H1 (cell line): ENCODE data around the gene LRRC2. TPM values are rescaled to one million over a fixed set of nuclear protein-coding genes. Genes with fewer than 3 reads are reported as not detected.

ENCODE experiments used
- CTCF ChIA-PET: fragments of 300-600 bp; sonication (Branson Sonifier 250); formaldehyde crosslinking; loops from one replicate; lab custom pipeline; 2021; ENCODE audit not compliant: partially characterized antibody; lab: Charles Lee
- POLR2A ChIA-PET: fragments of 300-600 bp; sonication (Branson Sonifier 250); formaldehyde crosslinking; loops from one replicate; lab custom pipeline; 2021; ENCODE audit warnings: inconsistent platforms; ENCODE audit not compliant: partially characterized antibody; lab: Charles Lee
- DNase-seq, 2 experiments: peaks; one replicate each; pipeline versions ENCODE4 v3.0.0 to v3.0.0-alpha.2; 2010 to 2022; ENCODE audit warnings: low spot score in 2 of 2, low read depth in 1 of 2, mixed read lengths in 1 of 2
- FAIRE-seq: peaks from 2 replicates; lab custom pipeline; 2011; peaks lifted over from hg19 to GRCh38; lab: Jason Lieb, UNC
- H2AFZ ChIP-seq: 2 replicates; pipeline ENCODE4 v1.8.1; 2012; ENCODE audit warnings: low read length, inconsistent platforms
- H2AK5ac ChIP-seq: 2 replicates; pipeline ENCODE4 v1.6.1; 2013; ENCODE audit warnings: low read depth, low read length
- H2BK120ac ChIP-seq: replicated peaks from 2 replicates; pipeline ENCODE3; 2013; ENCODE audit warnings: low read depth, low read length, inconsistent platforms
- H2BK12ac ChIP-seq: 2 replicates; pipeline ENCODE4 v1.6.1; 2013; ENCODE audit warnings: low read depth, low read length
- H2BK15ac ChIP-seq: 2 replicates; pipeline ENCODE4 v1.6.1; 2013; ENCODE audit warnings: low read length
- H2BK20ac ChIP-seq: 2 replicates; pipeline ENCODE4 v1.6.1; 2013; ENCODE audit warnings: low read length
- H2BK5ac ChIP-seq: 2 replicates; pipeline ENCODE4 v1.6.1; 2013; ENCODE audit warnings: low read depth, low read length
- H3K14ac ChIP-seq: 2 replicates; pipeline ENCODE4 v1.6.1; 2013; ENCODE audit warnings: inconsistent platforms; ENCODE audit not compliant: insufficient read length
- H3K18ac ChIP-seq: 2 replicates; pipeline ENCODE4 v1.6.1; 2013; ENCODE audit warnings: low read length; ENCODE audit errors: extremely low read depth
- H3K23ac ChIP-seq: 2 replicates; pipeline ENCODE4 v1.6.1; 2013; ENCODE audit warnings: inconsistent platforms; ENCODE audit not compliant: insufficient read length
- H3K23me2 ChIP-seq: 2 replicates; pipeline ENCODE4 v1.6.1; 2013; ENCODE audit warnings: low read depth, low read length
- H3K27ac ChIP-seq: 2 replicates; pipeline ENCODE4 v1.6.1; 2011; ENCODE audit warnings: low read depth, low read length, inconsistent platforms
- H3K27me3 ChIP-seq, 4 experiments: replicated peaks in 1 of 4; 1 replicate in 1 of 4; 2 replicates in 3 of 4; pipeline versions ENCODE4 v1.6.1 to v1.8.1; 2011 to 2013; ENCODE audit warnings: low read length in 3 of 4, mild to moderate bottlenecking in 3 of 4, inconsistent platforms in 2 of 4, mixed read lengths in 2 of 4, moderate library complexity in 1 of 4; ENCODE audit not compliant: control insufficient read depth in 3 of 4, insufficient read depth in 3 of 4; ENCODE audit errors: extremely low read depth in 1 of 4
- H3K36me3 ChIP-seq, 4 experiments: 2 replicates each; pipeline versions ENCODE4 v1.6.1 to v1.8.1; 2011 to 2013; ENCODE audit warnings: mild to moderate bottlenecking in 4 of 4, low read length in 3 of 4, moderate library complexity in 2 of 4, control low read depth in 1 of 4, inconsistent platforms in 1 of 4; ENCODE audit not compliant: insufficient read depth in 4 of 4, control insufficient read depth in 2 of 4
- H3K4ac ChIP-seq: replicated peaks from 2 replicates; pipeline ENCODE3; 2013; ENCODE audit warnings: low read length, low read depth, mixed read lengths, inconsistent platforms; ENCODE audit not compliant: insufficient read length
- H3K4me1 ChIP-seq, 4 experiments: replicated peaks in 1 of 4; 1 replicate in 1 of 4; 2 replicates in 3 of 4; pipeline versions ENCODE4 v1.6.1 to v1.8.1; 2011 to 2013; ENCODE audit warnings: low read length in 3 of 4, inconsistent platforms in 2 of 4, mixed read lengths in 1 of 4; ENCODE audit not compliant: insufficient read depth in 4 of 4, control insufficient read depth in 3 of 4
- H3K4me2 ChIP-seq, 2 experiments: 2 replicates each; pipeline versions ENCODE4 v1.6.1 to v1.8.1; 2011 to 2013; ENCODE audit warnings: low read depth in 2 of 2, low read length in 2 of 2, control low read depth in 1 of 2, inconsistent platforms in 1 of 2, mild to moderate bottlenecking in 1 of 2; ENCODE audit not compliant: insufficient read depth in 1 of 2
- H3K4me3 ChIP-seq, 4 experiments: fragments of 200-600, 300-600 bp in 1 of 4; sonication (generic), shearing (Covaris generic), sonication (Bioruptor Twin) in 1 of 4; 2 replicates each; pipeline versions ENCODE4 v1.5.1 to v1.8.1; 2011 to 2016; ENCODE audit warnings: low read length in 4 of 4, low read depth in 3 of 4, control low read depth in 2 of 4, inconsistent platforms in 2 of 4, mild to moderate bottlenecking in 2 of 4, mixed read lengths in 1 of 4, moderate library complexity in 1 of 4; ENCODE audit not compliant: insufficient read depth in 2 of 4; ENCODE audit errors: extremely low read depth in 1 of 4
- H3K56ac ChIP-seq: replicated peaks from 2 replicates; pipeline ENCODE3; 2013; ENCODE audit warnings: low read depth, mild to moderate bottlenecking, mixed read lengths, low read length, inconsistent platforms; ENCODE audit not compliant: insufficient read length
- H3K79me1 ChIP-seq: 2 replicates; pipeline ENCODE4 v1.6.1; 2013; ENCODE audit warnings: low read depth, low read length, control low read depth
- H3K79me2 ChIP-seq, 2 experiments: 2 replicates each; pipeline versions ENCODE4 v1.6.1 to v1.8.1; 2012 to 2013; ENCODE audit warnings: low read length in 2 of 2, mild to moderate bottlenecking in 2 of 2, inconsistent platforms in 1 of 2; ENCODE audit not compliant: insufficient read depth in 2 of 2, control insufficient read depth in 1 of 2
- H3K9ac ChIP-seq, 4 experiments: replicated peaks in 1 of 4; 1 replicate in 1 of 4; 2 replicates in 3 of 4; pipeline versions ENCODE4 v1.6.1 to v1.8.1; 2011 to 2013; ENCODE audit warnings: low read depth in 3 of 4, low read length in 3 of 4, control low read depth in 2 of 4, mild to moderate bottlenecking in 2 of 4, moderate library complexity in 2 of 4, inconsistent platforms in 1 of 4; ENCODE audit errors: extremely low read depth in 1 of 4
- H3K9me3 ChIP-seq, 2 experiments: 2 replicates each; pipeline versions ENCODE4 v1.6.1 to v1.8.1; 2012 to 2013; ENCODE audit warnings: mild to moderate bottlenecking in 2 of 2, moderate library complexity in 2 of 2, control low read depth in 1 of 2, inconsistent platforms in 1 of 2, low read depth in 1 of 2, low read length in 1 of 2, mixed read lengths in 1 of 2; ENCODE audit not compliant: insufficient read depth in 2 of 2
- H4K20me1 ChIP-seq, 2 experiments: replicated peaks in 1 of 2; 2 replicates each; pipeline versions ENCODE3 to v1.8.1; 2011 to 2013; ENCODE audit warnings: inconsistent platforms in 2 of 2, low read length in 2 of 2, mild to moderate bottlenecking in 1 of 2; ENCODE audit not compliant: insufficient read depth in 2 of 2, control insufficient read depth in 1 of 2
- H4K5ac ChIP-seq: 2 replicates; pipeline ENCODE4 v1.6.1; 2013; ENCODE audit warnings: low read length, low read depth, mixed read lengths, inconsistent platforms; ENCODE audit not compliant: insufficient read length
- H4K8ac ChIP-seq: 2 replicates; pipeline ENCODE4 v1.8.0; 2013; ENCODE audit warnings: mild to moderate bottlenecking, moderate library complexity, low read length, inconsistent platforms; ENCODE audit not compliant: insufficient read depth; ENCODE audit errors: extremely low read depth
- H4K91ac ChIP-seq: replicated peaks from 2 replicates; pipeline ENCODE3; 2013; ENCODE audit warnings: low read length, mixed read lengths, inconsistent platforms; ENCODE audit not compliant: insufficient read length
- CHD1 ChIP-seq: IDR thresholded peaks from 2 replicates; pipeline ENCODE4 v1.6.1; 2012; ENCODE audit warnings: low read depth, low read length, improper control_type of control experiment
- E2F6 ChIP-seq: IDR thresholded peaks from 2 replicates; pipeline ENCODE4 v1.6.1; 2012; ENCODE audit warnings: inconsistent platforms
- EP300 ChIP-seq, 2 experiments: IDR thresholded peaks; 1 replicate in 1 of 2; 2 replicates in 1 of 2; pipeline ENCODE4 v1.6.1; 2011 to 2012; ENCODE audit warnings: low read depth in 2 of 2, low read length in 2 of 2, mild to moderate bottlenecking in 2 of 2, borderline replicate concordance in 1 of 2, inconsistent platforms in 1 of 2, moderate library complexity in 1 of 2
- JUN ChIP-seq: IDR thresholded peaks from 2 replicates; pipeline ENCODE4 v1.6.1; 2011; ENCODE audit warnings: low read depth, mild to moderate bottlenecking, improper control_type of control experiment, low read length
- MAX ChIP-seq: IDR thresholded peaks from 2 replicates; pipeline ENCODE4 v1.6.1; 2012; ENCODE audit warnings: inconsistent platforms
- SRF ChIP-seq: IDR thresholded peaks from 2 replicates; pipeline ENCODE4 v1.6.1; 2011; ENCODE audit warnings: mild to moderate bottlenecking, low read depth, low read length, moderate library complexity
- TAF1 ChIP-seq: IDR thresholded peaks from 2 replicates; pipeline ENCODE4 v1.6.1; 2011; ENCODE audit warnings: mild to moderate bottlenecking, low read depth, low read length
- TBP ChIP-seq: IDR thresholded peaks from 2 replicates; pipeline ENCODE4 v1.6.1; 2011; ENCODE audit warnings: low read depth, low read length, improper control_type of control experiment
- WGBS, 2 experiments: shearing (Covaris generic) in 1 of 2; methylation state at CpG; one replicate each; pipeline versions ENCODE4 v1.1.6 to v1.1.7; 2013 to 2015; ENCODE audit warnings: low lambda C conversion rate in 2 of 2, mixed read lengths in 2 of 2, inconsistent platforms in 1 of 2, low coverage in 1 of 2, missing lambda C conversion rate in 1 of 2; ENCODE audit not compliant: insufficient replicate concordance in 2 of 2, insufficient coverage in 1 of 2, insufficient read length in 1 of 2; ENCODE audit errors: extremely low coverage in 1 of 2, missing lambda C conversion rate in 1 of 2; 5-methylcytosine and 5-hydroxymethylcytosine counted together
- polyA plus RNA-seq, 7 experiments: library from polyadenylated mRNA; depleted of rRNA in 3 of 7; stranded (reverse) in 5 of 7; unstranded in 2 of 7; fragments of >200 nt in 5 of 7; fragments of 200-250 nt in 2 of 7; gene quantifications; 1 replicate in 5 of 7; 2 replicates in 1 of 7; 4 replicates in 1 of 7; pipeline versions ENCODE4 v1.2.1 to v1.2.3, GENCODE V29; 2011 to 2013; ENCODE audit warnings: missing spikeins in 2 of 7, mixed read lengths in 2 of 7
- total RNA-seq: library from RNA; stranded (reverse); fragmentation: NEBNext Ultra II Directional; extraction: Animal tissue kit (Norgen Biotek cat#: 25700); gene quantifications from 2 replicates; pipeline ENCODE4 v1.2.1, GENCODE V29; 2021
- TF ChIP-seq, protein P1 (sequence below): IDR thresholded peaks from 2 replicates; pipeline ENCODE4 v1.6.1; 2011; ENCODE audit warnings: low read length, improper control_type of control experiment

The LRRC2 gene
- total and polyA plus RNA-seq, 2 of the 8 experiments (the other 6 are each of a cell fraction or from before 2014, with no cell fraction given) = 1.4 to 6.4 TPM

- Histone ChIP-seq H3K4me1 (peaks cover 4 to 8% (median 6%) of the 10 kb centered on the region in 4 experiments; a peak in 6 of 7 replicates), H3K79me1 (no peaks in the 10 kb centered on the region), H3K23ac (no peak overlapping the region)
- TF ChIP-seq TBP (no peak), EP300 (IDR thresholded peaks at IDR 0.05; ENCODE audit: borderline replicate concordance in 1 of 2, low read depth in 2 of 2, low read length in 2 of 2) (no peak), JUN (no peak), E2F6 (peak; percentile 77), SRF (no peak), MAX (peak; percentile 55), CHD1 (no peak), TAF1 (no peak)
- TF ChIP-seq, protein P1, sequence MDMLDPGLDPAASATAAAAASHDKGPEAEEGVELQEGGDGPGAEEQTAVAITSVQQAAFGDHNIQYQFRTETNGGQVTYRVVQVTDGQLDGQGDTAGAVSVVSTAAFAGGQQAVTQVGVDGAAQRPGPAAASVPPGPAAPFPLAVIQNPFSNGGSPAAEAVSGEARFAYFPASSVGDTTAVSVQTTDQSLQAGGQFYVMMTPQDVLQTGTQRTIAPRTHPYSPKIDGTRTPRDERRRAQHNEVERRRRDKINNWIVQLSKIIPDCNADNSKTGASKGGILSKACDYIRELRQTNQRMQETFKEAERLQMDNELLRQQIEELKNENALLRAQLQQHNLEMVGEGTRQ = no peak
Observed at GRCh38 chr3:46484911-46485778, 81.0 kb downstream of the LRRC2 start.

More at GRCh38 chr3:46484911-46485778, 81.0 kb downstream of the LRRC2 start:
- H3K18ac ChIP-seq = no peak overlapping the region
- CTCF ChIA-PET = interaction anchor here (1.0 to 5.7 kb wide), 15 partner anchors 12 to 362 kb away, joined by 3 to 82 read pairs (median 4); no protein-coding TSS in a partner anchor
- no peak overlapping the region for H2AK5ac ChIP-seq
- no peak overlapping the region for H3K27ac ChIP-seq
- WGBS, 2 experiments = 75% methylated on average over 10 of the region's 10 CpGs; no CpG with 5 or more reads in 1 of the 2 experiments
- peak overlapping the region; percentile 52; the same call in 1 of the 2 replicates for H4K8ac ChIP-seq
- H3K56ac ChIP-seq = no peak overlapping the region
- no peak overlapping the region for H3K4me2 ChIP-seq
- H2BK12ac ChIP-seq = no peak overlapping the region; the same call in 1 of the 2 replicates
- no peaks in the 10 kb centered on the region; a peak in 2 of 7 replicates for H3K27me3 ChIP-seq
- H4K5ac ChIP-seq = no peak overlapping the region
- DNase-seq (no peak), FAIRE-seq (no peak)
- no peak overlapping the region for H3K9ac ChIP-seq
- no peak overlapping the region for H2BK5ac ChIP-seq
- POLR2A ChIA-PET = interaction anchor here (1.0 to 1.7 kb wide), 4 partner anchors 64 to 102 kb away, joined by 5 to 6 read pairs (median 6); no protein-coding TSS in a partner anchor
- H4K20me1 ChIP-seq = no peaks in the 10 kb centered on the region
- no peak overlapping the region for H2BK15ac ChIP-seq
- H3K23me2 ChIP-seq = no peaks in the 10 kb centered on the region
- no peak overlapping the region for H2BK120ac ChIP-seq
- 0 out of 2 replicates have a peak overlapping the region, but pooled peaks have one; percentile 73 for H2BK20ac ChIP-seq
- H3K79me2 ChIP-seq = no peaks in the 10 kb centered on the region
- H3K4ac ChIP-seq = no peak overlapping the region
- no peak overlapping the region for H4K91ac ChIP-seq
- no peak overlapping the region for H3K14ac ChIP-seq
- no peak overlapping the region for H2AFZ ChIP-seq
- H3K4me3 ChIP-seq = no peak overlapping the region
- no peaks in the 10 kb centered on the region for H3K36me3 ChIP-seq
- H3K9me3 ChIP-seq = no peaks in the 10 kb centered on the region
